Measurements from ENCODE around the gene KCNIP3.

DNA sequence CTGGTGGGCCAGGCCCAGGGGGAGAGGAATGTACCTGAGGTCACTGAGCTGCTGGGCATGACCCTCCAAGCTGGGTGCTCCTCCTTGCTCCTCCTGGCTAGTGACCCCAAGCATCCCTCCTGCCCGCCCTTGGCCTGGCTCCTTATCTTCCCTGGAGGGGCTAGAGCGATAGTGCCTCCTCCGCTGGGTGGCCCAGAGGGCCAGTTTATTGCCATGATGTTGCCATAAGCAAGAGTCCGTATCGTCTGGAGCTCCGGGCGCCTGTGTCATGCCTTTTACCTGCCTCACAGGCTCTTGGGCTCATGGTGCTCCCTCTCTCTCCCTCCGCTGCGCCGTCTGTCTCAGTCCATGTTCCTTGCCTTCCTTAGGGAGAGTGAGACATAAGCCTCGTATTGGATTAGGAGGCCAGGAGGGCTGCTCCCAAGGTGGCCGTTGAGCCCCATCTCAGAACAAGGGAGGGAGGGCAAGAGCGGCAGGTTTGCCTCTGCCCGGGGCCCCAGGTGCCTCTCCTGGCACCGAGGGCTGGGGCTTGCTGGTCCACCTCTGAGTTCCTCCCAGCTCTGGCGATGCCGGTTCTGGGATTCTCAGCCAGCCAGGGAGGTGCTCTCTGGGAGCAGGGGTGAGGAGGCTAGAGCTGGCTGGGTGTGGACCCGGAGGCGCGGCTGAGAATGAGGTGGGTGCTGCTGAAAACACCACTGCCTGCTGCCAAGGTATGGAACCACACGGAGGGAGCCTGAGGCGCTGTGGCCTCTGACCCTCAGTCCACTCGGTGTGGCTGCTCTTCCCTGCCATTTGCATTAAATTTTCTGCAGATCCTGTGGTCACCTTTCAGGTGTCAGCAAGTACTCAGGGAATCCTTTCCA is 22.6 kb downstream of the KCNIP3 start:
- TF ChIP-seq, protein P1, sequence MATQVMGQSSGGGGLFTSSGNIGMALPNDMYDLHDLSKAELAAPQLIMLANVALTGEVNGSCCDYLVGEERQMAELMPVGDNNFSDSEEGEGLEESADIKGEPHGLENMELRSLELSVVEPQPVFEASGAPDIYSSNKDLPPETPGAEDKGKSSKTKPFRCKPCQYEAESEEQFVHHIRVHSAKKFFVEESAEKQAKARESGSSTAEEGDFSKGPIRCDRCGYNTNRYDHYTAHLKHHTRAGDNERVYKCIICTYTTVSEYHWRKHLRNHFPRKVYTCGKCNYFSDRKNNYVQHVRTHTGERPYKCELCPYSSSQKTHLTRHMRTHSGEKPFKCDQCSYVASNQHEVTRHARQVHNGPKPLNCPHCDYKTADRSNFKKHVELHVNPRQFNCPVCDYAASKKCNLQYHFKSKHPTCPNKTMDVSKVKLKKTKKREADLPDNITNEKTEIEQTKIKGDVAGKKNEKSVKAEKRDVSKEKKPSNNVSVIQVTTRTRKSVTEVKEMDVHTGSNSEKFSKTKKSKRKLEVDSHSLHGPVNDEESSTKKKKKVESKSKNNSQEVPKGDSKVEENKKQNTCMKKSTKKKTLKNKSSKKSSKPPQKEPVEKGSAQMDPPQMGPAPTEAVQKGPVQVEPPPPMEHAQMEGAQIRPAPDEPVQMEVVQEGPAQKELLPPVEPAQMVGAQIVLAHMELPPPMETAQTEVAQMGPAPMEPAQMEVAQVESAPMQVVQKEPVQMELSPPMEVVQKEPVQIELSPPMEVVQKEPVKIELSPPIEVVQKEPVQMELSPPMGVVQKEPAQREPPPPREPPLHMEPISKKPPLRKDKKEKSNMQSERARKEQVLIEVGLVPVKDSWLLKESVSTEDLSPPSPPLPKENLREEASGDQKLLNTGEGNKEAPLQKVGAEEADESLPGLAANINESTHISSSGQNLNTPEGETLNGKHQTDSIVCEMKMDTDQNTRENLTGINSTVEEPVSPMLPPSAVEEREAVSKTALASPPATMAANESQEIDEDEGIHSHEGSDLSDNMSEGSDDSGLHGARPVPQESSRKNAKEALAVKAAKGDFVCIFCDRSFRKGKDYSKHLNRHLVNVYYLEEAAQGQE (IDR thresholded peaks at IDR 0.05; ENCODE audit: insufficient replicate concordance, low read depth): no peak
- TF ChIP-seq, protein P2, sequence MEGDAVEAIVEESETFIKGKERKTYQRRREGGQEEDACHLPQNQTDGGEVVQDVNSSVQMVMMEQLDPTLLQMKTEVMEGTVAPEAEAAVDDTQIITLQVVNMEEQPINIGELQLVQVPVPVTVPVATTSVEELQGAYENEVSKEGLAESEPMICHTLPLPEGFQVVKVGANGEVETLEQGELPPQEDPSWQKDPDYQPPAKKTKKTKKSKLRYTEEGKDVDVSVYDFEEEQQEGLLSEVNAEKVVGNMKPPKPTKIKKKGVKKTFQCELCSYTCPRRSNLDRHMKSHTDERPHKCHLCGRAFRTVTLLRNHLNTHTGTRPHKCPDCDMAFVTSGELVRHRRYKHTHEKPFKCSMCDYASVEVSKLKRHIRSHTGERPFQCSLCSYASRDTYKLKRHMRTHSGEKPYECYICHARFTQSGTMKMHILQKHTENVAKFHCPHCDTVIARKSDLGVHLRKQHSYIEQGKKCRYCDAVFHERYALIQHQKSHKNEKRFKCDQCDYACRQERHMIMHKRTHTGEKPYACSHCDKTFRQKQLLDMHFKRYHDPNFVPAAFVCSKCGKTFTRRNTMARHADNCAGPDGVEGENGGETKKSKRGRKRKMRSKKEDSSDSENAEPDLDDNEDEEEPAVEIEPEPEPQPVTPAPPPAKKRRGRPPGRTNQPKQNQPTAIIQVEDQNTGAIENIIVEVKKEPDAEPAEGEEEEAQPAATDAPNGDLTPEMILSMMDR (IDR thresholded peaks at IDR 0.05; ENCODE audit: insufficient read depth, low read length): no peak
